BE2C (cell line): ENCODE data around the gene PELI3.

Source experiments
- DNase-seq: peaks from one replicate; pipeline ENCODE4 v3.0.0-alpha.2; 2020
- H3K27me3 ChIP-seq: fragments of 250-450 bp; sonication (Bioruptor Pico); 2 replicates; pipeline ENCODE4 v1.5.1; 2020; ENCODE audit warnings: mild to moderate bottlenecking
- H3K36me3 ChIP-seq: fragments of 250-450 bp; sonication (Bioruptor Pico); 2 replicates; pipeline ENCODE4 v1.5.1; 2020; ENCODE audit warnings: mild to moderate bottlenecking
- H3K4me1 ChIP-seq: fragments of 250-450 bp; sonication (Bioruptor Pico); 2 replicates; pipeline ENCODE4 v1.5.1; 2020
- H3K4me3 ChIP-seq: 2 replicates; pipeline ENCODE4 v1.5.1; 2011; ENCODE audit warnings: low read depth, low read length
- H3K9me3 ChIP-seq: fragments of 250-450 bp; sonication (Bioruptor Pico); 2 replicates; pipeline ENCODE4 v1.5.1; 2020
- CTCF ChIP-seq: IDR thresholded peaks from 2 replicates; pipeline ENCODE4 v1.5.1; 2012; ENCODE audit warnings: mild to moderate bottlenecking, low read depth, low read length

Gene PELI3

GRCh38 chr11:66479394-66480116 lies 12.8 kb downstream of the PELI3 start:
- no peak for TF ChIP-seq CTCF
- H3K4me3 ChIP-seq: peak overlapping the region; percentile 75
- H3K27me3 ChIP-seq: no peaks in the 10 kb centered on the region
- H3K36me3 ChIP-seq: no peaks in the 10 kb centered on the region
- DNase-seq: no peak
- H3K4me1 ChIP-seq: no peaks in the 10 kb centered on the region
- no peaks in the 10 kb centered on the region for H3K9me3 ChIP-seq

GRCh38 chr11:66480117-66480938 lies 13.6 kb downstream of the PELI3 start, which contains the start of gene DPP3:
Gene DPP3 (plus strand): TSS chr11:66480434. CDS start chr11:66482201, 1,767 bp downstream.
- Histone ChIP-seq H3K4me1 (no peaks in the 10 kb centered on the region), H3K36me3 (no peaks in the 10 kb centered on the region), H3K4me3 (peak within 1 kb of the TSS; percentile 75), H3K27me3 (no peaks in the 10 kb centered on the region), H3K9me3 (no peaks in the 10 kb centered on the region)
- peak; percentile 97 for DNase-seq
- no peak for TF ChIP-seq CTCF

GRCh38 chr11:66484806-66485380 lies 18.2 kb downstream of the PELI3 start:
- DNase-seq: no peak
- Histone ChIP-seq H3K4me1 (no peaks in the 10 kb centered on the region), H3K27me3 (no peaks in the 10 kb centered on the region), H3K4me3 (no peak overlapping the region), H3K9me3 (no peaks in the 10 kb centered on the region), H3K36me3 (no peaks in the 10 kb centered on the region; the same call in 1 of the 2 replicates)
- TF ChIP-seq CTCF: no peak

GRCh38 chr11:66488957-66489356 lies 22.3 kb downstream of the PELI3 start:
- Histone ChIP-seq H3K36me3 (no peaks in the 10 kb centered on the region; the same call in 1 of the 2 replicates), H3K4me1 (no peaks in the 10 kb centered on the region), H3K9me3 (no peaks in the 10 kb centered on the region), H3K4me3 (no peak overlapping the region), H3K27me3 (no peaks in the 10 kb centered on the region)
- DNase-seq: no peak
- no peak for TF ChIP-seq CTCF

GRCh38 chr11:66489636-66490035 lies 22.9 kb downstream of the PELI3 start:
- TF ChIP-seq CTCF: no peak
- DNase-seq: no peak
- H3K4me3 ChIP-seq: no peak overlapping the region
- no peaks in the 10 kb centered on the region for H3K9me3 ChIP-seq
- H3K36me3 ChIP-seq: no peaks in the 10 kb centered on the region; the same call in 1 of the 2 replicates
- H3K4me1 ChIP-seq: no peaks in the 10 kb centered on the region
- H3K27me3 ChIP-seq: no peaks in the 10 kb centered on the region
